ENCODE data around the gene DOCK6. TPM values are rescaled to one million over a fixed set of nuclear protein-coding genes. Genes with fewer than 3 reads are reported as not detected.

Gene DOCK6
- total RNA-seq, 4 donors from 2014 or later, result 19.7 to 94.0 (median 33.3) TPM

DNA sequence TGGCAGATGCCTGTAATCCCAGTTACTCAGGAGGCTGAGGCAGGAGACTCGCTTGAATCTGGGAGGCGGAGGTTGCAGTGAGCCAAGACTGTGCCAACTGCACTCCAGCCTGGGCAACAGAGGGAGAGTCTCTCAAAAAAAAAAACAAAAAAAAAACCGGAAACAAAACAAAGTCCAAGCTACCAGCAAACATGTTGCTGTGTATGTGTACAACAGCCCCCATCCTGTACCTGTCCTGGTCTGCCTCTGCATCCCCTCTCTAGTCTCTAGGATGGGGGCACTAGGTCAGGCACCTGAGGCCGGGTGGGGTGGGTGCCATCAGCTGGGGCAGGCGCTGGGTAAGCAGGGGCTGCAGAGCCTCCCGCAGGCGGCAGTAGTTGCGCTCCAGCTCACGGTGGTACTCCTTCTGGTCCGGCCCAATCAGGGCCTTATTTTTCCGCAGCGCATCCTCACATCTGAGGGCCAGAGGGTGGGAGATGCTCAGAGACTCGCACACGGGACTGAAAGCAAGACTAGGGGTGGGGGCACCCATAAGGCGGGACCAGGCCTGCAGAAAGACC lies 62.2 kb downstream of the DOCK6 start:
- 51 to 77% methylated on average over 2 to 4 of the region's 15 CpGs for WGBS, 2 donors
- H3K36me3 ChIP-seq, result peaks cover 0 to 41% (median 0%) of the 10 kb centered on the region in 3 donors
- intact Hi-C loops (cut with DNase I), result loop anchor here (5.0 to 10.0 kb wide), 2 partner anchors 63 to 165 kb away; no protein-coding TSS in a partner anchor
- no peak for DNase-seq
- H3K9me3 ChIP-seq, result no peaks in the 10 kb centered on the region
- peaks cover 13 to 67% (median 28%) of the 10 kb centered on the region in 3 donors for H3K4me1 ChIP-seq
- TF ChIP-seq, protein P1, sequence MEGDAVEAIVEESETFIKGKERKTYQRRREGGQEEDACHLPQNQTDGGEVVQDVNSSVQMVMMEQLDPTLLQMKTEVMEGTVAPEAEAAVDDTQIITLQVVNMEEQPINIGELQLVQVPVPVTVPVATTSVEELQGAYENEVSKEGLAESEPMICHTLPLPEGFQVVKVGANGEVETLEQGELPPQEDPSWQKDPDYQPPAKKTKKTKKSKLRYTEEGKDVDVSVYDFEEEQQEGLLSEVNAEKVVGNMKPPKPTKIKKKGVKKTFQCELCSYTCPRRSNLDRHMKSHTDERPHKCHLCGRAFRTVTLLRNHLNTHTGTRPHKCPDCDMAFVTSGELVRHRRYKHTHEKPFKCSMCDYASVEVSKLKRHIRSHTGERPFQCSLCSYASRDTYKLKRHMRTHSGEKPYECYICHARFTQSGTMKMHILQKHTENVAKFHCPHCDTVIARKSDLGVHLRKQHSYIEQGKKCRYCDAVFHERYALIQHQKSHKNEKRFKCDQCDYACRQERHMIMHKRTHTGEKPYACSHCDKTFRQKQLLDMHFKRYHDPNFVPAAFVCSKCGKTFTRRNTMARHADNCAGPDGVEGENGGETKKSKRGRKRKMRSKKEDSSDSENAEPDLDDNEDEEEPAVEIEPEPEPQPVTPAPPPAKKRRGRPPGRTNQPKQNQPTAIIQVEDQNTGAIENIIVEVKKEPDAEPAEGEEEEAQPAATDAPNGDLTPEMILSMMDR (IDR thresholded peaks at IDR 0.05), result no peak
- no peak for TF ChIP-seq POLR2A (IDR thresholded peaks at IDR 0.05)
- peak overlapping the region in 2 of 4 donors; percentile 89 to 93 for H3K27ac ChIP-seq
- no peak overlapping the region for H3K4me3 ChIP-seq
- H3K27me3 ChIP-seq, result no peaks in the 10 kb centered on the region

DNA sequence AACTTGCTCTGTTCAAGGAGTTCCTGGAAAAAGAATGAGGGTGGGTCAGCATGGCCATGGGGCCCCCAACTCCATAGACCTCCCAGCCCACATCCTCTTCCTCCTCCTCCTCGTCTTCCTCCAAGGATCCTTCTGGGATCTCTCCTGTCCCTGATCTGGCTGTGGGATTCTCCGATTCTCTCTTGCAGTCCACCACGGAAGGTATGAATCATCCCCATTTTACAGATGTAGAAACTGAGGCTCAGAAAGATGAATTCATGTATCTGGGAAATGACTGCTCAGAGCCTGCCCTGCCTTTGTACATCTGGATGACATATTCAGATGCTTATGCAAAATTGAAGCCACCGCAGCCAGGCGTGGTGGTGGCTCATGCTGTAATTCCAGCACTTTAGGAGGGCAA lies 62.8 kb downstream of the DOCK6 start:
- peaks cover 0 to 41% (median 0%) of the 10 kb centered on the region in 3 donors for H3K36me3 ChIP-seq
- DNase-seq, result no peak
- intact Hi-C loops (cut with DNase I), result no loop called here
- TF ChIP-seq, protein P1 (IDR thresholded peaks at IDR 0.05), result no peak
- no peak for TF ChIP-seq POLR2A (IDR thresholded peaks at IDR 0.05)
- no peaks in the 10 kb centered on the region for H3K27me3 ChIP-seq
- H3K4me3 ChIP-seq, result no peak overlapping the region
- 84 to 86% methylated on average over 4 to 5 of the region's 5 CpGs for WGBS, 2 donors
- H3K9me3 ChIP-seq, result no peaks in the 10 kb centered on the region
- peaks cover 13 to 67% (median 32%) of the 10 kb centered on the region in 3 donors for H3K4me1 ChIP-seq
- peak overlapping the region in 3 of 4 donors; percentile 24 to 93 (median 89) for H3K27ac ChIP-seq

DNA sequence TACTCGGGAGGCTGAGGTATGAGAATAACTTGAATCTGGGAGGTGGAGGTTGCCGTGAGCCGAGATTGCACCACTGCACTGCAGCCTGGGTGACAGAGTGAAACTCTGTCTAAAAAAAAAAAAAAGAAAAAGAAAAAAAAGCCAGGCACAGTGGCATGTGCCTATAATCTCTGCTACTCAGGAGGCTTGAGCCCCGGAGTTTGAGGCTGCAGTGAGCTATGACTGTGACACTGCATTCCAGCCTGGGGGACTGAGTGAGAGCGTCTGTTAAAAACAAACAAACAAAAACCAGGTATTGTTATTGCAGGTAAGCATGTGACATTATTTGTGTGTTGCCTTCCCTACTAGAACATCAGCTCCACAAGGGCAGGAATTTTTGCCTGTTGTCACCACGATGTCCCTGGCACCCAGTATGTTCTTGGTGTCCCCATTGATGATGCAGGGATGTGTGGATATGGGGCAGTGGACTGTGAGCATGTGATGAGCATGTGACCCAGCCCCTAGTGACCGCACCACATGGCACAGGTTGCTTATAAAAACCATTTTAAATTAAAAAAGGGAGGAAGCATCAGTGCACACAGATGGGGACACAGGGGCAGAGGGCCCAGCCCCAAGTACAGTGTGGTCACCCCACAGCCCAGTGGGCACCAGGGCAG lies 63.4 kb downstream of the DOCK6 start:
- Histone ChIP-seq H3K27me3 (no peaks in the 10 kb centered on the region), H3K9me3 (no peaks in the 10 kb centered on the region), H3K36me3 (peaks cover 0 to 47% (median 0%) of the 10 kb centered on the region in 3 donors), H3K27ac (peak overlapping the region in 3 of 4 donors; percentile 89 to 93 (median 92)), H3K4me3 (no peak overlapping the region), H3K4me1 (peaks cover 13 to 67% (median 33%) of the 10 kb centered on the region in 3 donors)
- no peak for DNase-seq
- intact Hi-C loops (cut with DNase I), result no loop called here
- no peak for TF ChIP-seq POLR2A (IDR thresholded peaks at IDR 0.05)
- WGBS, 2 donors, result 63% methylated on average over 7 of the region's 7 CpGs

DNA sequence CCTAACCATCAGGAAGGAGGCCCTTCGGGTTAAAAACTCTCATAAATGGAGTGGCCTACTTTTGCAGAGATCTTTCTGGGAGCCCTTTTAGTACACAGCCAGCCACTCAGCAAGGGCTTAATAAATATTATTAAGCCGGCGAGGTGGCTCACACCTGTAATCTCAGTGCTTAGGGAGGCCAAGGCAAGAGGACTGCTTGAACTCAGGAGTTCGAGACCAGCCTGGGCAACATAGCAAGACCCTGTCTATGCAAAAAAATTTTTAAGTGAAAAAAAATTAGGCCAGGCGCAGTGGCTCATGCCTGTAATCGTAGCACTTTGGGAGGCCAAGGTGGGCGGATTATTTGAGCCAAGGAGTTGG lies 64.2 kb downstream of the DOCK6 start:
- H3K27ac ChIP-seq, result peak overlapping the region; percentile 79 to 93 (median 90)
- no peaks in the 10 kb centered on the region for H3K27me3 ChIP-seq
- no peaks in the 10 kb centered on the region for H3K9me3 ChIP-seq
- no peak for DNase-seq
- intact Hi-C loops (cut with DNase I), result no loop called here
- H3K4me3 ChIP-seq, result peak overlapping the region in 3 of 4 donors; percentile 73 to 89 (median 75)
- H3K36me3 ChIP-seq, result peaks cover 0 to 54% (median 4%) of the 10 kb centered on the region in 3 donors
- TF ChIP-seq, protein P1 (IDR thresholded peaks at IDR 0.05), result no peak
- TF ChIP-seq POLR2A (IDR thresholded peaks at IDR 0.05), result no peak
- H3K4me1 ChIP-seq, result peaks cover 13 to 67% (median 34%) of the 10 kb centered on the region in 3 donors
- 82 to 84% methylated on average over 6 to 7 of the region's 7 CpGs for WGBS, 2 donors

DNA sequence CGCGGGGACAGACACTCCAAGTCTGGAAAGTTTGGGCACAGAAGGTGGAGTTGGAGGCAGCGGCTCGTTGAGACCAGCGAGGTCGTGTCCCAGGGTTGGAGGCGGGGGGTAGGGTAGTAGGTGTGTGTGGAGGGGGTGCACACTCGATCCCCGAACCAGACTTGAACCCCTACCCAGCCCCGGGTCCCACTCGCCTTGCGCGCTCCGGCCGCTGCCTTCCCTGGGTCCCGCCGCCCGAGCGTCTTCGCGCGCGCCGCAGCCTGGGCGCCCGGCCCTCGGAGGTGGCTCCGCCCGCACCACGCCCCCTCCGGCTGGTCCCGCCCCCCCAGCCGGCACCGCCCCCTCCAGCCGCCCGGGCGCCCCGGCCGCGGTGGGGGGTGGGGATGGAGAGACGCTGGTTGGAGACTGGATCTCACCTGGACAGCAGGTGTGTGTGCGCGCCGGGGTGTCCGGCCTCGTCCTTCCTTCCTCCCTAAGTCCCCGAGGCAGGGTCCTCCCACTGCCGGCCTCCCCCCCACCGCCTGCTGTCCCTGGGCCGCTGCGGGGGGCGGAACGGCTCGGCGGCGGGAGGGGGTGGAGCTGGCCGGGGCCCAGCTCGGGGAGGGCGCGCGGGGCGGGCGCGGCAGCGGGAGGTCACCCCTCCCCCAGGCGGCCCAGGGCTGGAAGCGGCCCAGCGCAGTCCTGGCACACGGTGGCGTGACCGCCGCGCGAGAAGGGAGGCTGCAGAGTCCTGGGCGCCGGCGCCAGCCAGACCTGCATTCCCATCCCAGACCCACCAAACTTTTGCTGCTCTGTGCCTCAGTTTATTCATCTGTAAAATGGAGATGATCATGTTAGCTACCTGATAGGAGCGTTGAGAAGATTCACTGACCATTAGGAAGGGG lies 64.8 kb downstream of the DOCK6 start, which contains the start of gene KANK2:
KANK2 (minus strand) TSS at position 255 of the 884 bp plus-strand sequence. CDS start 3,034 bp downstream, outside the sequence.
- Histone ChIP-seq H3K36me3 (peaks cover 0 to 54% (median 5%) of the 10 kb centered on the region in 3 donors), H3K4me3 (peak within 1 kb of the TSS; percentile 63 to 89 (median 74)), H3K27me3 (no peaks in the 10 kb centered on the region), H3K27ac (peak within 1 kb of the TSS; percentile 79 to 93 (median 90)), H3K4me1 (peaks cover 13 to 67% (median 28%) of the 10 kb centered on the region in 3 donors), H3K9me3 (no peaks in the 10 kb centered on the region)
- DNase-seq, result no peak
- intact Hi-C loops (cut with DNase I), result no loop called here
- TF ChIP-seq, protein P1 (IDR thresholded peaks at IDR 0.05), result peak in 1 of 6 experiments; percentile 12
- TF ChIP-seq POLR2A (IDR thresholded peaks at IDR 0.05), result peak in 2 of 4 donors; percentile 79 to 80
- 2 to 3% methylated on average over 23 to 26 of the region's 78 CpGs for WGBS, 2 donors
